Stimulated activated naive B cell treated with anti-CD40 and anti-IgM and Interleukin-4, amounts not matched to agents 10 μg/mL and 1 μg/mL and 100 μg/mL, for 72 hours (primary cell): Measurements from ENCODE around the gene ASTN2.

Experiments used
- ATAC-seq, 2 donors: fragments of 150-1000 bp; cut with Tn5 transposase; replicated peaks; 2 replicates each; pipeline ENCODE4 v1.10.0; 2021; ENCODE audit warnings: moderate library complexity in 1 of 2
- DNase-seq: peaks from one replicate; pipeline ENCODE4 v3.0.0; 2021
- H3K27ac Mint-ChIP-seq: one replicate; pipeline ENCODE4 v1.8.0; 2022; ENCODE audit warnings: mild to moderate bottlenecking, mixed read lengths
- H3K27me3 Mint-ChIP-seq, 2 donors: one replicate each; pipeline ENCODE4 v1.8.0; 2022; ENCODE audit warnings: mixed read lengths in 2 of 2
- H3K36me3 Mint-ChIP-seq, 2 donors: one replicate each; pipeline ENCODE4 v1.8.0; 2022; ENCODE audit warnings: mixed read lengths in 2 of 2, mild to moderate bottlenecking in 1 of 2
- H3K4me1 Mint-ChIP-seq, 2 donors: one replicate each; pipeline ENCODE4 v1.8.0; 2022; ENCODE audit warnings: mixed read lengths in 2 of 2, mild to moderate bottlenecking in 1 of 2
- H3K4me3 Mint-ChIP-seq, 2 donors: one replicate each; pipeline ENCODE4 v1.8.0; 2022; ENCODE audit warnings: mild to moderate bottlenecking in 2 of 2, mixed read lengths in 2 of 2, moderate library complexity in 1 of 2
- H3K9me3 Mint-ChIP-seq, 2 donors: one replicate each; pipeline ENCODE4 v1.8.0; 2022; ENCODE audit warnings: mixed read lengths in 2 of 2, mild to moderate bottlenecking in 1 of 2

Gene ASTN2

GRCh38 chr9:117189121-117189520, 225.7 kb downstream of the ASTN2 start:
- no peak overlapping the region for H3K4me3 Mint-ChIP-seq
- DNase-seq (no peak), ATAC-seq (no peak)
- H3K27ac Mint-ChIP-seq = no peak overlapping the region
- H3K9me3 Mint-ChIP-seq = peaks cover 0 to 4% of the 10 kb centered on the region in 2 donors
- no peaks in the 10 kb centered on the region for H3K27me3 Mint-ChIP-seq
- H3K4me1 Mint-ChIP-seq = no peaks in the 10 kb centered on the region
- no peaks in the 10 kb centered on the region for H3K36me3 Mint-ChIP-seq

- ATAC-seq (no peak), DNase-seq (no peak)
- peaks cover 0 to 4% of the 10 kb centered on the region in 2 donors for H3K9me3 Mint-ChIP-seq
- H3K4me3 Mint-ChIP-seq = no peak overlapping the region
- H3K36me3 Mint-ChIP-seq = no peaks in the 10 kb centered on the region
- no peak overlapping the region for H3K27ac Mint-ChIP-seq
- no peaks in the 10 kb centered on the region for H3K4me1 Mint-ChIP-seq
- no peaks in the 10 kb centered on the region for H3K27me3 Mint-ChIP-seq
These were observed 226.5 kb downstream of the ASTN2 start for GRCh38 chr9:117188394-117188793.

- Mint-ChIP-seq H3K27ac (no peak overlapping the region), H3K4me3 (no peak overlapping the region), H3K27me3 (no peaks in the 10 kb centered on the region), H3K36me3 (no peaks in the 10 kb centered on the region), H3K4me1 (no peaks in the 10 kb centered on the region), H3K9me3 (no peaks in the 10 kb centered on the region)
- no peak for DNase-seq
- ATAC-seq = no peak
These were observed 227.4 kb downstream of the ASTN2 start for GRCh38 chr9:117187498-117187897.

GRCh38 chr9:117184173-117184572, 230.7 kb downstream of the ASTN2 start:
- DNase-seq (no peak), ATAC-seq (no peak)
- Mint-ChIP-seq H3K4me1 (no peaks in the 10 kb centered on the region), H3K27me3 (no peaks in the 10 kb centered on the region), H3K9me3 (peaks cover 9 to 10% of the 10 kb centered on the region in 2 donors), H3K4me3 (no peak overlapping the region), H3K36me3 (no peaks in the 10 kb centered on the region), H3K27ac (no peak overlapping the region)

- no peak overlapping the region for H3K4me3 Mint-ChIP-seq
- H3K4me1 Mint-ChIP-seq = no peaks in the 10 kb centered on the region
- H3K27ac Mint-ChIP-seq = no peak overlapping the region
These were observed 232.8 kb downstream of the ASTN2 start for GRCh38 chr9:117182046-117182445.

GRCh38 chr9:117180896-117181445, 233.9 kb downstream of the ASTN2 start:
- H3K4me3 Mint-ChIP-seq = no peak overlapping the region
- no peaks in the 10 kb centered on the region for H3K36me3 Mint-ChIP-seq
- H3K27me3 Mint-ChIP-seq = no peaks in the 10 kb centered on the region

More at GRCh38 chr9:117182046-117182445, 232.8 kb downstream of the ASTN2 start:
- no peaks in the 10 kb centered on the region for H3K27me3 Mint-ChIP-seq
- ATAC-seq = no peak
- H3K36me3 Mint-ChIP-seq = no peaks in the 10 kb centered on the region
- peaks cover 9 to 10% of the 10 kb centered on the region in 2 donors for H3K9me3 Mint-ChIP-seq
- DNase-seq = no peak

GRCh38 chr9:117178596-117179375, 236.1 kb downstream of the ASTN2 start:
- no peak for ATAC-seq
- no peak overlapping the region for H3K27ac Mint-ChIP-seq
- no peaks in the 10 kb centered on the region for H3K27me3 Mint-ChIP-seq
- H3K4me1 Mint-ChIP-seq = no peaks in the 10 kb centered on the region
- H3K36me3 Mint-ChIP-seq = no peaks in the 10 kb centered on the region
- DNase-seq = no peak
- H3K4me3 Mint-ChIP-seq = no peak overlapping the region
- peaks cover 9 to 10% of the 10 kb centered on the region in 2 donors for H3K9me3 Mint-ChIP-seq

More at GRCh38 chr9:117180896-117181445, 233.9 kb downstream of the ASTN2 start:
- ATAC-seq (no peak), DNase-seq (no peak)
- Mint-ChIP-seq H3K4me1 (no peaks in the 10 kb centered on the region), H3K9me3 (peaks cover 9 to 10% of the 10 kb centered on the region in 2 donors), H3K27ac (no peak overlapping the region)

GRCh38 chr9:117170567-117170966, 244.3 kb downstream of the ASTN2 start:
- DNase-seq (no peak), ATAC-seq (no peak)
- Mint-ChIP-seq H3K4me1 (no peaks in the 10 kb centered on the region), H3K9me3 (peaks cover 2 to 3% of the 10 kb centered on the region in 2 donors), H3K36me3 (no peaks in the 10 kb centered on the region), H3K27ac (no peak overlapping the region), H3K4me3 (no peak overlapping the region), H3K27me3 (no peaks in the 10 kb centered on the region)

GRCh38 chr9:117169089-117169621, 245.7 kb downstream of the ASTN2 start:
- Mint-ChIP-seq H3K27me3 (no peaks in the 10 kb centered on the region), H3K9me3 (peaks cover 2 to 3% of the 10 kb centered on the region in 2 donors), H3K4me3 (no peak overlapping the region), H3K27ac (no peak overlapping the region), H3K36me3 (no peaks in the 10 kb centered on the region), H3K4me1 (no peaks in the 10 kb centered on the region)
- ATAC-seq = no peak
- no peak for DNase-seq

- Mint-ChIP-seq H3K27ac (no peak overlapping the region), H3K27me3 (no peaks in the 10 kb centered on the region), H3K4me3 (no peak overlapping the region), H3K4me1 (no peaks in the 10 kb centered on the region), H3K36me3 (no peaks in the 10 kb centered on the region), H3K9me3 (no peaks in the 10 kb centered on the region)
- no peak for DNase-seq
- no peak for ATAC-seq
These were observed 250.3 kb downstream of the ASTN2 start for GRCh38 chr9:117164512-117164911.

- no peaks in the 10 kb centered on the region for H3K4me1 Mint-ChIP-seq
- ATAC-seq = no peak
These were observed 254.6 kb downstream of the ASTN2 start for GRCh38 chr9:117160254-117160653.

GRCh38 chr9:117156771-117157535, 257.9 kb downstream of the ASTN2 start:
- H3K36me3 Mint-ChIP-seq = no peaks in the 10 kb centered on the region
- DNase-seq (no peak), ATAC-seq (no peak)
- no peak overlapping the region for H3K4me3 Mint-ChIP-seq
- H3K9me3 Mint-ChIP-seq = peaks cover 0 to 4% of the 10 kb centered on the region in 2 donors
- H3K4me1 Mint-ChIP-seq = no peaks in the 10 kb centered on the region
- no peak overlapping the region for H3K27ac Mint-ChIP-seq
- H3K27me3 Mint-ChIP-seq = no peaks in the 10 kb centered on the region

More at GRCh38 chr9:117160254-117160653, 254.6 kb downstream of the ASTN2 start:
- no peaks in the 10 kb centered on the region for H3K36me3 Mint-ChIP-seq
- H3K9me3 Mint-ChIP-seq = peaks cover 0 to 3% of the 10 kb centered on the region in 2 donors
- H3K27ac Mint-ChIP-seq = no peak overlapping the region
- no peak overlapping the region for H3K4me3 Mint-ChIP-seq
- no peak for DNase-seq
- H3K27me3 Mint-ChIP-seq = no peaks in the 10 kb centered on the region

- Mint-ChIP-seq H3K27ac (no peak overlapping the region), H3K36me3 (no peaks in the 10 kb centered on the region)
These were observed 258.6 kb downstream of the ASTN2 start for GRCh38 chr9:117156144-117156688.

GRCh38 chr9:117153021-117153420, 261.8 kb downstream of the ASTN2 start:
- no peak overlapping the region for H3K27ac Mint-ChIP-seq
- H3K4me1 Mint-ChIP-seq = no peaks in the 10 kb centered on the region

More at GRCh38 chr9:117156144-117156688, 258.6 kb downstream of the ASTN2 start:
- Mint-ChIP-seq H3K9me3 (peaks cover 0 to 4% of the 10 kb centered on the region in 2 donors), H3K4me1 (no peaks in the 10 kb centered on the region), H3K4me3 (no peak overlapping the region), H3K27me3 (no peaks in the 10 kb centered on the region)
- ATAC-seq = no peak
- no peak for DNase-seq

More at GRCh38 chr9:117153021-117153420, 261.8 kb downstream of the ASTN2 start:
- ATAC-seq (no peak), DNase-seq (no peak)
- Mint-ChIP-seq H3K9me3 (peaks cover 0 to 1% of the 10 kb centered on the region in 2 donors), H3K27me3 (no peaks in the 10 kb centered on the region), H3K36me3 (no peaks in the 10 kb centered on the region), H3K4me3 (no peak overlapping the region)
